ENCODE data around the gene CINP.
"Not testable (repeated sequence)": the region's sequence is repeated elsewhere in the genome, so short reads cannot be mapped to it uniquely, and the experiment has no call there.

CINP gene

DNA sequence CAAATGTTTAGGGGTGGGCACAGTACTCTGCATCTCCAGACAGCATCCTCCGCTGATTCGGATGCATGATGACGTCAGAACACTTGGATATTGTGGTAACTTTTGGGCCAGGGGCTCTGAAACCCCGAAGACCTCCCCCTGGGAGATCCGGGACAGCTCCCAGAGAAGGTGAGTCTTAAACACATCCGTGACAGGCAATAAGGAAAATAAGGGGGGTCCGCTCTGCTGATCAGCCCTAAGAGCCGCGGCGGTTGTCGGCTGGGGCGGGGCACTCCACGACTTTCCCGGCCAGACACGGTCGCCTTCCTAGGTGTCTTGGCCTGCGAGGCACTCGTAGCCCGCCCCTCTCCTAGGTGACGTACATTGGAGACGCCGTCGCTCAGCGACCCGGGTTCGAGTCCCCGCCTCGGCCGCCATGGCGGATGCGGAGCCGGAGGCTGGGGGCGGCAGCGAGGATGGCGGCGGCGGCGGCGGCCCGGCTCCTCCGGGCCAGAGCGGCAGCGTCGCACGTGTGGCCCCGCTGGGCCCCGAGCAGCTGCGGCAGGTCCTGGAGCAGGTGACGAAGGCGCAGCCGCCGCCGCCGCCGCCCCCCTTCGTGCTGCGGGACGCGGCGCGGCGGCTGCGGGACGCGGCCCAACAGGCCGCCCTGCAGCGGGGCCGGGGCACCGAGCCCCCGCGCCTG, 43.2 kb downstream of the CINP start, which contains the start of gene ZNF839:
TSS of gene ZNF839 (plus strand) at position 396 of the 682 bp plus-strand sequence. CDS start at position 416, 20 bp downstream.
- DNase-seq = peak; percentile 93

DNA sequence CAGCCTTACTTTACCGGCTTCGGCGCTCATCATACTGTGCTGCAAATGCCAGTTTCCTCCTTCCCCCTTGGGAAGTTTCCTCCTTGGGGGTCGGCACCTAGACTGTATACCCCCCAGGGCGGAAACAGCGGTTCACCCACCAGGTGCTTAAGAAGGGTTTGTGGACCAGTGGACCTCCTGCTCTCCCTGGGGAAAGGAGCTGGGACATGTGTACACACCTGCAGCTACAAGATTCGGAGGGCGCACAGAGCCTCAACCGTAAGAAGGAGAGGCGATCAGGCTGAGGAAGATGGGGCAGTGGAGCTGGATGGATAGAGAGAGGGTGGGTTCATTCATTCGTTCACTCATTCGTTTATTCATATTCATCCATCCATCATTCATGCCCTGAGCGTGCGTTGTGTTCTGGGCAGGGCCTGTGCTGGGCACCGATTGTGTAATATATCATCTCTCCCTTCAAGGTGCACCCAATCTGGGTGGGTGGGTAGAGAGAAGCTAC, 43.9 kb downstream of the CINP start:
- DNase-seq = no peak

- peak; percentile 26 for DNase-seq
Measured at GRCh38 chr14:102317564-102318248, 45.0 kb downstream of the CINP start.

DNA sequence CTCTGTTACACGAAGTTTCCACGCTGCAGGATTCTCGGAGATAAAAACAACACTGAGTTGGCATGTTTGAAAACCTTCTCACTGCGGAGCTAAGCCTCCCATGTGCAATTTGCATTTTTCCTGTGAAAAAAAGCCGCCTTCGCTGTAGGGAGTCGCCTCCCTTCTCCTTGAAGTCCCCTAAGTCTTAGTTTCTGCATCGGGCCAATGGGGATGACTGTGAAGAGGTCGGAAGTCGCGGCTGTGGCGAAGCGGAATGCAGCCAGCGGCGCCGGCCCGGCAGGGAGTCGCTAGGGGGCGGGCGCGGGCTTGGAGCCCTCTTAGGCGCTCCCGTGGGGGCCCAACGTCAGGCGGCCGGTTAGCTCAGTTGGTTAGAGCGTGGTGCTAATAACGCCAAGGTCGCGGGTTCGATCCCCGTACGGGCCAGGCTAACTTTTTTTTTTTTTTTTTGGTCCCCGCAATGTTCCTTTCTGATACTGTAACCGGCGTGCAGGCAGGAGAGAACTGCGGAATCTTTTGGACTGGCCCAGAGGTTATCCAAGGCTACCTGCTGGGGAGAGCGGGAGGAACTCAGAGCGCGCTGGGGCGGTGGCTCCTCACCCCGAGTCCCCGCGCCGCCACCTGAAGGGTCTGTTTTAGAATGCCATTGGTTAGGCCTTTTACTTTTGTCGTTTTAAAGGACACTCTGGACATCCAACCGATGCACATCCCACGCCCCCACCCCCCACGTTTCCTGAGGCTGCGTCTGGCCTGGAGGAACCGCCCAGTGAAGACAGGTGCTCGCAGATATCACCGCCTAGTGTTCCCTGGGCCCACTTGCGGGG, 45.7 kb downstream of the CINP start:
- DNase-seq = peak; percentile 92

DNA sequence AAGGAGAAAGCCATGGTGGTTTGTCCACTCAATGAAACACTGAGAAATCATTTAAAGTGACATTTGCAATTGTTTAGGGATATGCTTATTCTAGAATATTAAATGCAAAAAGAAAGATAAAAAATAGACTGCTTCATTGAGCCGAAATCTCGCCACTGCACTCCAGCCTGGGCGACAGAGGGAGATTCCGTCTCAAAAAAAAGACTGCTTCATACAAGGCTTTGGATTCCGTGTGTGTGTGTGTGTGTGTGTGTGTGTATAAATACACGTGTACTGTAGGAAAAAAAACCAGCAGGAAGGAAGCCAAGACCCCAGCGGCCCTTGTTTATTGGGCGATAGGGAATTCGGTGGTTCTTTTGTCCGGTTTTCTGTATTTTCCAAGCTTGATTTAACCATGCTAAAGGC, 46.4 kb downstream of the CINP start:
- peak; percentile 45 for DNase-seq

- no peak for DNase-seq
Measured at GRCh38 chr14:102315121-102315520, 47.6 kb downstream of the CINP start.

DNA sequence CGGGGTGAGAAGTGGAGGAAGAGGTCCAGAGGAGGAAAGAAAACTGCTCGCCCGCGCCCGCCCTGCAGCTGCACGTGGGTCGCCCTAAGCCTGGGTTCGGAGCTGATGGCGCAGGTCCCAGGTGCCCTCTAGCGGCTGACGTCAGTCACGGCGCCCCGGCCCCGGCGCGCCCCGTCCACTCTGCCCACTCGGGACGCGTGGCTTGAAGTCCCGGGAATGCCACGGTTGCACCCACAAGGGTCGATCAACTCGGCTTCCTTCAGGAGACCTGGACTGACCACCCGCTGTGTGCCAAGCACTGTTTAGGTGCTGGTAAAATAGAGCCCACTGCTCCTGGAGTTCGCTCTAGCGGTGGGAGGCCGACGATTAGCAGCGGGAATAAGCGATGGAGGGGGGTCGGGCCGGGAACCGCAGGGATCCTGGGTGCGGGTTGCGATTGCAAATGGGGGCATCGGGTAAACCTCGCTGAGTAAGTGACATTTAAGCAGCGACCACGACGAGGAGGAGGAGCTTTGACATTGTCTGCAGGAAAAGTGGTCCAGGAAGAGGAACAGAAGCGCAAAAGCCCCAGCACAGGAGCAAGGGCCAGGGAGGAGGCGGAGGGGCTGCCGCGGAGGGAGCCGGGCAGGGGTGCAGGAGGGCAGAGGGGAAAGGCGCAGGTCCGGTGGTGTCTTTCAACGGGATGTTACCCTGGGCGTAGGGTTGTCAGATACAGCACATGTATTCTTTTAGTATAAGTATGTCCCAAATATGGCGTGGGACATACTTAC, 48.3 kb downstream of the CINP start:
- DNase-seq = peak; percentile 80

DNA sequence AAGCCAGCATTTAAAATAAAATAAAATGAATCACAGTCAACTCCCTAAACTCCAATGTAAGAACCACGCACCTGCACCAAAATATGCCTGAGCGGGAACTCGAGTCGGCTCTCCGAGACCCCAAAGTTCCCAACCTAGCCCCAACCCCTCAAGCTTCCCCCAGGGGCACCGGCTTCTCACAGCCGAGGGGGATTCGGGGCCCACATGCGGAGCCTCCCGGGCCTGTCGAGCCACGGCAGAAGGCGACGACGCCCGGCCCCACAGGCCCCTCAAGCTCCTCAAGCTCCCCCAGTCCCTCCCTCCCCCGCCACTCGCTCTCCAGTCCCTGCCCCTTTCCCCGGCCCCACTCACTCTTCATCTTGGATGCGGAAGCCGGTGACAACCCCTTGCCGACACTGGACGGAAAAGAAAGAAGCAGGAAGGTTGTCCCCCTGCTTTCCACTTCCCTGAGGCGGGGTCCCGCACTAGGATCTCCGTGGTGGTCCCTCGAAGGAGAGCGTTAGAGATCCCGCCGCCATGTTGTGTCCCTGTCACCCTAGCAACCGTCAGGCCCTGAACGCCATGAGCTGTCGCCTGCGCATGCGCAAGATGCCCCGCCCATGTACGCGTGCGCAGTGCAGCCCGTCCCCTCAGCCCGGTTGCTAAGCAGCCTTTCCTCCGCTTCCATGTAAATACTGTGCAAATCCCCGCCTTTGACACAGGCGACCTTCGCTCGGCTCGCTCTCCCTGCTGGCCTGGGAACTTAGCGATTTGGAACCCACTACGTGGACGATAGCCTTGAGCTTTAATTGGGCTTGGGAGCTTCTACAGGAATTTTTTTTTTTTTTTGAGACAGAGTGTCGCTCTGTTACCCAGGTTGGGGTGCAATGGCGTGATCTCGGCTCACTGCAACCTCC, 57.8 kb downstream of the CINP start, which contains the start of gene MOK:
TSS of gene MOK (minus strand) at position 554 of the 896 bp plus-strand sequence. CDS start at position 358, 196 bp downstream.
- DNase-seq = peak; percentile 94

DNA sequence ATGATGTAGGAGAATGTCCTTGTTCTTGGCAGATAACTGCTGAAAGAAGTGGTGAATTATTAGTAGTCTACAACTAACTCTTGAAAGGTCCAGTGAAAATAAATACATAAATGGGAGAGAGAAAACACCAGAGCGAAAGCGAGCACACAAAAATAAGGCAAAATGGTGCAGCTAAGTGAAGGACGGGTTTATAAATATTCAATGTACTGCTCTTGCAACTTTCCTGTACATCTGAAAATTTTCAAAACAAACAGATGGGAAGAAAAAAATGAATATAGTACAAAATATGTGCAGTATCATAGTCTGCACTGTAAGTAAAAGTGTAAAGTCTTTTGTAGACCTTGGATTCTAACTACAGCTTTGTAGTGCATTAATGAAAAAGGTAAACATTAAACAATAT, 59.0 kb downstream of the CINP start:
- no peak for DNase-seq

GRCh38 chr14:102298303-102299070, 64.2 kb downstream of the CINP start:
- not testable (repeated sequence) for DNase-seq
